DMS53 treated with DMSO at 0.1 percent for 48 hours (cell line): ENCODE results near the gene NYNRIN.
A peak's percentile ranks its signal among the peaks of the same experiment; 100 is the strongest.
"Not testable (repeated sequence)": the region's sequence is repeated elsewhere in the genome, so short reads cannot be mapped to it uniquely, and the experiment has no call there.

Experiments
- DNase-seq: peaks from one replicate; lab custom pipeline; 2025; ENCODE audit not compliant: unreplicated experiment; lab: John Stamatoyannopoulos, UW

Gene NYNRIN

DNA sequence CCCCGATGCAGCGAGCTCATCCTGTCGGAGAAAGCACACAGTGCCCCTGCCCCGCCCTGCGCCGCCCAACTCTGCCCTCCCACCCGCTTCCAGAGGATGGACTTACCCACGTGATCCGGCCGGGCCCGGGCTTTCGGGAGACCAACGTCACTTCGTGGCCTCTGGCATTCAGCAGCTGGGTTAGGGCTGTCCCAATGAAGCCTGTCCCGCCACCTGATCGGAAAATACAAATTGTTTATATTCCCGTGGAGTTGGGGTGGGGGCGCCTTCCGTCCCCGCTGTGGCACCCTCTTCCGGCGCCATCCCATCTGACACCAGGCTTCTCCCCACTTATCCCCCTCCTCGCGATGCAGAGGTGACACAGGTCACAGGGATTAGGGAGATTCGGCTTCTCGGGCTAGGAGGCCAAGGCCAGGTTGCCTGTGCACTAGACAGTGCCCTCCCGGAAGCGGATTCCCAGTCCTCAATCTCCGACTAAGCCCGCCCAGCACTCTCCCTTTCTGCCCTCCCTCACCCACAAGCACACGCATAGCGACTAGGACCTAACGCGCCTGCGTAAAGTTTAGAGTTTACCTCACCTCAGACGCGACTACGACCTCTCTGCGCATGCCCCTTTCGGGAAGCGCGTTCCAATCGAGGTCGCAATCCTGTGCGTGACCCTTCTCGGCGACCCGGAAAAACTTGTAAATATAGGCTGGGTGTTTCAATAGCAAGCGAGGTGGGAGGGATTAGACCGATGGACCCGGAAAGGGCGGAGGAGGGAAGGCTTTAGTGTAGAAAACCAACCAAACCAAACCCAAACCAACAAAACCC, 43.6 kb downstream of the NYNRIN start, which contains the start of gene SDR39U1:
Gene SDR39U1 (minus strand): TSS at position 537 of the 813 bp plus-strand sequence. CDS start 7 bp downstream, at position 530.
- peak; percentile 96 for DNase-seq

- DNase-seq: no peak
These were observed 44.4 kb downstream of the NYNRIN start for GRCh38 chr14:24443053-24443665.

- not testable (repeated sequence) for DNase-seq
These were observed 52.0 kb downstream of the NYNRIN start for GRCh38 chr14:24450828-24451227.

DNA sequence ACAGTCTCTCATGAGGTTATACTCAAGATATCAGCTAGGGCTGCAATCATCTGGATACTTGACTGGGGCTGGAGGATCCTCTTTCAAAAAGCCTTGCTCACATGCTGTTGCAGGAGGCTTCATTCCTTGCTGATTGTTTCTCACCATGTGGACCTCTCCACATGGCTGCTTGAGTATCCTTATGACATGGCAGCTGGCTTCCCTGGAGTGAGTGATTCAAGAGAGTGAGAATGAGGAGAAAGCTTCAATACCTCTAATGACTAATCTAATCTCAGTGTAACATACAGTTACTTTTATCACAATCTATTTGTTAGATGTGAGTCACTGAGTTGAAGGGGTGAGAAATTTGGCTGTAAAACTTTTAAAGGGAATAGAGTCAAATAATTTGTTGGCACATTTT, 58.2 kb downstream of the NYNRIN start:
- DNase-seq: no peak

DNA sequence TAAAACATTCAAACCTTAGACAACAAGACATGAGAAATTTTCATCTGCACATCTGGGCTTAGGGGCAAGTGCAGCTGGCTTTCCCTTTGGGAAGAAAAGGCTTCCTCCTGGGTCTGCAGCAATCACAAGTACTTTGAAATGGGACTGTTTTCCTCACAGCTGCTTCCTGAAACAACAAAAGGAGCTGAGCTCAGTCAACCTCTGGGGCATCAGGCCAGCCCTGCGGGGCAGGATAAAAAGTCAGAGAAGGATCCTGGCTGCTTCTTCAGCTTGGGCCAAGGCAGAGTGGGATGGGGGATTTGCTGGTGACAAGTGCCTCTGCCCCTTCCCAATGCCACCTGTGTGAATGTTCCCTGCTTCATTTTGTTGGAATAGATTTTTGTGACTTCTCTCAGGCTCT, 59.9 kb downstream of the NYNRIN start:
- DNase-seq: no peak

DNA sequence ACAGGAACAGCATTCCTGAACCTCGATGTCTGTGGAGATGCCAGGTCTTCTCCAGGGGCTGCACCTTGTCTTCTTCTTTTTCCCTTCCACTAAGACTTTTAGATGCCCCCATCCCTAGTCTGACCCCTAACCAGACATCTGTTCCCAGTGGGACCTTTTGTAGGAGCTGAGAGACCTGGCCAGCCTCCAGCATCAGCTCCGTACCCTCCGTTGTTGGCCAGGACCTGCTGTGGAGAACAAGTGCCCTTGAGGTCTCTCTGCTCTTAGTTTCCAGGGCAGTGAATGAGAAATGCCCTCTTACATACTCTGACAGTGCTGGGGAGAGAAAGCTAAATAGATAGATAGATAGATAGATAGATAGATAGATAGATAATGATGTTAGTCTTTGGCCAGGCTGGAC, 60.5 kb downstream of the NYNRIN start:
- DNase-seq: no peak

- no peak for DNase-seq
These were observed 62.5 kb downstream of the NYNRIN start for GRCh38 chr14:24461336-24461735.

DNA sequence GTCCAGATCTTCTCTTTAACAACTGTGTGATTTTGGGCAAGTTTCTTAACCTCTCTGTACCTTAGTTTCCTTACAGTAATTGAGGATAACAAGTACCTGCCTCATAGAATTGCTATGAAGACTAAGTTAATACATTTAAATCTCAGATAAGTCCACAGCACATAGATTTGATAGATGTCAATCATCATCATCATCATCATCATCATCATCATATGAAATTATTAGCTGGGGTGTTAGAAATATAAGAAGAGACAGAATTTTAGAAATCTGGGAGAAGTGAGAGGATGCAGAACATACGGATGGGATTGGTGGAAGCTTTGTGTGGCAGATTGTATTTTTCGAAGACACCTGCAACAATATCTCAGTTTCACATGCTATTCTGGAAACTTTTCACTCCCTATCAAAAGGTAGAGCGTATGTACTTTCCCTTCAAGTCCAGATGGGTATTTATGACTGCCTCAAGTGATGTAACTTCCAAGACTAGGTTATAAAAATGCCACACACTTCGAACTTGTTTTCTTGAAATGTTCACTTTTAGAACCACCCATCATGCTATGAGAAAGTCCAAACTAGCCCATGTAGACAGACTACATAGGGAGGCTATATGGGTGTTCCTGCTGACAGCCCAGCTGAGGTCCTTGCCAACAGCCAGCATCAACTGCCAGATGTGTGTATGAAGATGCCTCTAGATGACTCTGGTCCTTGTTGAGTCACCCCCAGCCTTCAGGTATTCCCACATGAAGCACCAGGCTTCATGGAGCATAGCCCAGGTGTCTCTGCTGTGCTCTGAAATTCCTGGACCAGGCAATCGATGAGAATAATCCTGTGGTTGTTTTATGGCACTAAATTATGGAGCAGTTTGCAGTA, 64.4 kb downstream of the NYNRIN start:
- no peak for DNase-seq

DNA sequence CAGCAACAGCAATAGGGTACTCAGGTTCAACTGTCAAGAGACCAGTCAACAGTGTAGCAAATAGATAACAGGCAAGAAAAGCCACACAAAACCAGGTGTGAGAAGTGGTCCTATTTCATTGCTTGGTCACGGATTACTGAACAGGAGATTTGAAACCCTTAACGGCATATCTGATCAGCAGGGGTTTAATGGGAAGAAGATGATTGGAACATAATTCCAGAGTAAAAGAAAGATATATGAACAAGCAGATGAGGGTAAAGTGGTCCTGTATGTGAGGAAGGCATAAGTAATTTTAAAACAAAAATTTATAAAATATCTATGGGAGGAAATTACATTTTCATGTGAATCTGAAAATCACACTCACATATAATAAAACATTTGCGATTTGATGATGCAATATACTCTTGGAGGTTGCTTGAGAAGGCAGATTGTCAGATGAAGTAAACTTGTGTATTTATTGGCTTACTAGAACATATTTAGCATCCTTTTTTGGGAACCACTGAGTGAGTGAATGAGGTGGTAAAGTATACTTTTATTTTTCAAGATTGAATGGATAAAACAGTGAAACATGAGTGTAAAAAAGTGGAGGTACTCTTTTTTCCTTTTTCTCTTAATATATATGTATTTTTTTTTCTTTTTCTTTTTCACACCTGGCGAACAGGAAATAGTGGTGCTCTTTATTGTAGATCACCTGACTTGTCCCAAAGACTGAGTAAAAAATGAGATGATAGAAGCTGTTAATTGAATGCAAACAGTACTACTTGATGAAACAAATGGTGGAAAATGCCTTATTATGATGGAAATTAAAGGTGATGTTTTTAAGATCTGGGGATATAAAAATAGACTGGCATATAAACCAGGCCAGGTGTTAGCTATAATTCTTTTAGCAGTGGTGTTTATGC, 65.3 kb downstream of the NYNRIN start:
- no peak for DNase-seq

DNA sequence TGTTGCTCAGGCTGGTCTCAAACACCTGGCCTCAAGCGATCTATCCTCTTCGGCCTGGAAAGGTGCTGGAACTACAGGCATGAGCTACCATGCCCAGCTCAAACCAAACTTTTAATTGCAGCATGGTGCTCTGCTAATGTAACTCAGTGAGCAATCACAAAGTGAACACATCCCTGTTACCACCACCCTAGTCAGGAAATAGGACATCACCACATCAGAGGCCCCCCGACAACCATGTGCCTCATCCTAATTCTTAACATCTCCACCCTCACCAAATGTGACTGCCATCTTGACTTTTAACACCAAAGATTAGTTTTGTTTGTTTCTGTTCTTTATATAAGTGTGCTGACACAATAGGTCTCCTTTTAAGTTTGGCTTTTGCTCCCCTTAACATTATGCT, 66.6 kb downstream of the NYNRIN start:
- no peak for DNase-seq

DNA sequence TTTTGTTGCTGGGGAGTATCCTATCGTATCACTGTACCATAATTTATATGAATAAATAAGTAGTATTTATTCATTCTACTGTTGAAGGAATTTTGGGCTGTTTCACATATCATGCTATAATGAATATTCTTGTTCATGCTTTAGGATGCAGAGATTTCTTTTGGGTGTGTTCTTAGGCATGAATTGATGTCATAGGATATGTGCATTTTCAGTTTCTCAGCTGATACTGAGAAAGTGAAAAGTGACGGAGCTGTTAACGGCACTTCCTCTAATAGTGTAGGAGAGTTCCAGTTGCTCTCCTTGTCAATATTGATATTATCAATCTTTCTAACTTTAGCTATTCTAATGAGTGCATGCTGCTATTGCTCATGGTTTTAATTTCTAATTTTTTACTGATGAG, 67.0 kb downstream of the NYNRIN start:
- DNase-seq: no peak
